SK-N-SH treated with all-trans-retinoic acid at 6 μM for 48 hours (cell line): ENCODE data around the gene CCNI2.

Experiments
- ATAC-seq: fragments of 200-7000 bp; cut with Tn5 transposase; 3 replicates; pipeline ENCODE4 v1.9.1; 2020; ENCODE audit warnings: mild to moderate bottlenecking, moderate library complexity
- ARNTL ChIP-seq: fragments of 450-650 bp; formaldehyde crosslinking; IDR thresholded peaks from 2 replicates; pipeline ENCODE4 v1.5.0; 2020; ENCODE audit warnings: low read depth, mild to moderate bottlenecking, moderate library complexity, borderline replicate concordance
- CSRNP3 ChIP-seq: fragments of 250-450 bp; sonication (Bioruptor Pico); IDR thresholded peaks from 2 replicates; pipeline ENCODE4 v1.5.1; 2021; ENCODE audit warnings: mild to moderate bottlenecking, moderate library complexity
- ESRRG ChIP-seq: fragments of 250-450 bp; sonication (Bioruptor Pico); IDR thresholded peaks from 2 replicates; pipeline ENCODE4 v1.6.1; 2021; ENCODE audit warnings: mild to moderate bottlenecking
- OSR1 ChIP-seq: fragments of 250-450 bp; sonication (Bioruptor Pico); IDR thresholded peaks from 2 replicates; pipeline ENCODE4 v1.8.0; 2022; ENCODE audit warnings: moderate library complexity, mild to moderate bottlenecking, inconsistent platforms
- POU6F1 ChIP-seq: fragments of 250-450 bp; sonication (Bioruptor Pico); IDR thresholded peaks from 2 replicates; pipeline ENCODE4 v1.8.0; 2021; ENCODE audit warnings: low read depth, mild to moderate bottlenecking, moderate library complexity, borderline replicate concordance
- PPARA ChIP-seq: fragments of 250-450 bp; sonication (Bioruptor Pico); IDR thresholded peaks from 2 replicates; pipeline ENCODE4 v1.5.0; 2020; ENCODE audit warnings: mild to moderate bottlenecking, borderline replicate concordance
- RARB ChIP-seq: fragments of 250-450 bp; sonication (Bioruptor Pico); IDR thresholded peaks from 2 replicates; pipeline ENCODE4 v1.8.0; 2021; ENCODE audit warnings: mild to moderate bottlenecking, moderate library complexity
- SNAI2 ChIP-seq: fragments of 250-450 bp; sonication (Bioruptor Pico); IDR thresholded peaks from 2 replicates; pipeline ENCODE4 v1.5.0; 2020; ENCODE audit warnings: mild to moderate bottlenecking, moderate library complexity
- TCF4 ChIP-seq: fragments of 250-450 bp; sonication (Bioruptor Pico); IDR thresholded peaks from 2 replicates; pipeline ENCODE4 v1.8.0; 2021; ENCODE audit warnings: mild to moderate bottlenecking, moderate library complexity, borderline replicate concordance
- ZC3H10 ChIP-seq: fragments of 250-450 bp; sonication (Bioruptor Pico); IDR thresholded peaks from 2 replicates; pipeline ENCODE4 v1.5.1; 2021; ENCODE audit warnings: mild to moderate bottlenecking, moderate library complexity
- ZFP3 ChIP-seq: fragments of 250-450 bp; sonication (Bioruptor Pico); IDR thresholded peaks from 2 replicates; pipeline ENCODE4 v1.5.0; 2020; ENCODE audit warnings: mild to moderate bottlenecking, moderate library complexity
- ZFP30 ChIP-seq: fragments of 450-650 bp; formaldehyde crosslinking; IDR thresholded peaks from 2 replicates; pipeline ENCODE4 v1.5.0; 2022; ENCODE audit warnings: mild to moderate bottlenecking, moderate library complexity
- ZNF565 ChIP-seq: fragments of 450-650 bp; formaldehyde crosslinking; conservative IDR thresholded peaks from 2 replicates; pipeline ENCODE4 v1.5.0; 2020; ENCODE audit warnings: low read depth, mild to moderate bottlenecking, moderate library complexity
- ZNF8 ChIP-seq: fragments of 450-650 bp; formaldehyde crosslinking; IDR thresholded peaks from 2 replicates; pipeline ENCODE4 v1.5.0; 2020; ENCODE audit warnings: mild to moderate bottlenecking, moderate library complexity
- TF ChIP-seq, protein P1 (sequence below): fragments of 250-450 bp; sonication (Bioruptor Pico); IDR thresholded peaks from 2 replicates; pipeline ENCODE4 v1.5.0; 2020; ENCODE audit warnings: mild to moderate bottlenecking, moderate library complexity
- TF ChIP-seq, protein P2 (sequence below): fragments of 250-450 bp; sonication (Bioruptor Pico); IDR thresholded peaks from 2 replicates; pipeline ENCODE4 v1.8.0; 2020; ENCODE audit warnings: mild to moderate bottlenecking, moderate library complexity, borderline replicate concordance

Gene CCNI2

GRCh38 chr5:132787076-132787475 lies 39.9 kb downstream of the CCNI2 start:
- no peak for TF ChIP-seq ARNTL (CRISPR knock-in tag)
- no peak for TF ChIP-seq OSR1 (CRISPR knock-in tag)
- TF ChIP-seq PPARA (CRISPR knock-in tag) = no peak
- no peak for TF ChIP-seq TCF4 (CRISPR knock-in tag)
- TF ChIP-seq ZFP3 = no peak
- no peak for TF ChIP-seq ZC3H10 (CRISPR knock-in tag)
- TF ChIP-seq ESRRG = no peak
- TF ChIP-seq ZFP30 (CRISPR knock-in tag) = no peak
- no peak for TF ChIP-seq ZNF8 (CRISPR knock-in tag)
- no peak for TF ChIP-seq ZNF565 (CRISPR knock-in tag)
- TF ChIP-seq, protein P1, sequence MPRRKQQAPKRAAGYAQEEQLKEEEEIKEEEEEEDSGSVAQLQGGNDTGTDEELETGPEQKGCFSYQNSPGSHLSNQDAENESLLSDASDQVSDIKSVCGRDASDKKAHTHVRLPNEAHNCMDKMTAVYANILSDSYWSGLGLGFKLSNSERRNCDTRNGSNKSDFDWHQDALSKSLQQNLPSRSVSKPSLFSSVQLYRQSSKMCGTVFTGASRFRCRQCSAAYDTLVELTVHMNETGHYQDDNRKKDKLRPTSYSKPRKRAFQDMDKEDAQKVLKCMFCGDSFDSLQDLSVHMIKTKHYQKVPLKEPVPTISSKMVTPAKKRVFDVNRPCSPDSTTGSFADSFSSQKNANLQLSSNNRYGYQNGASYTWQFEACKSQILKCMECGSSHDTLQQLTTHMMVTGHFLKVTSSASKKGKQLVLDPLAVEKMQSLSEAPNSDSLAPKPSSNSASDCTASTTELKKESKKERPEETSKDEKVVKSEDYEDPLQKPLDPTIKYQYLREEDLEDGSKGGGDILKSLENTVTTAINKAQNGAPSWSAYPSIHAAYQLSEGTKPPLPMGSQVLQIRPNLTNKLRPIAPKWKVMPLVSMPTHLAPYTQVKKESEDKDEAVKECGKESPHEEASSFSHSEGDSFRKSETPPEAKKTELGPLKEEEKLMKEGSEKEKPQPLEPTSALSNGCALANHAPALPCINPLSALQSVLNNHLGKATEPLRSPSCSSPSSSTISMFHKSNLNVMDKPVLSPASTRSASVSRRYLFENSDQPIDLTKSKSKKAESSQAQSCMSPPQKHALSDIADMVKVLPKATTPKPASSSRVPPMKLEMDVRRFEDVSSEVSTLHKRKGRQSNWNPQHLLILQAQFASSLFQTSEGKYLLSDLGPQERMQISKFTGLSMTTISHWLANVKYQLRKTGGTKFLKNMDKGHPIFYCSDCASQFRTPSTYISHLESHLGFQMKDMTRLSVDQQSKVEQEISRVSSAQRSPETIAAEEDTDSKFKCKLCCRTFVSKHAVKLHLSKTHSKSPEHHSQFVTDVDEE (CRISPR knock-in tag) = no peak
- TF ChIP-seq, protein P2, sequence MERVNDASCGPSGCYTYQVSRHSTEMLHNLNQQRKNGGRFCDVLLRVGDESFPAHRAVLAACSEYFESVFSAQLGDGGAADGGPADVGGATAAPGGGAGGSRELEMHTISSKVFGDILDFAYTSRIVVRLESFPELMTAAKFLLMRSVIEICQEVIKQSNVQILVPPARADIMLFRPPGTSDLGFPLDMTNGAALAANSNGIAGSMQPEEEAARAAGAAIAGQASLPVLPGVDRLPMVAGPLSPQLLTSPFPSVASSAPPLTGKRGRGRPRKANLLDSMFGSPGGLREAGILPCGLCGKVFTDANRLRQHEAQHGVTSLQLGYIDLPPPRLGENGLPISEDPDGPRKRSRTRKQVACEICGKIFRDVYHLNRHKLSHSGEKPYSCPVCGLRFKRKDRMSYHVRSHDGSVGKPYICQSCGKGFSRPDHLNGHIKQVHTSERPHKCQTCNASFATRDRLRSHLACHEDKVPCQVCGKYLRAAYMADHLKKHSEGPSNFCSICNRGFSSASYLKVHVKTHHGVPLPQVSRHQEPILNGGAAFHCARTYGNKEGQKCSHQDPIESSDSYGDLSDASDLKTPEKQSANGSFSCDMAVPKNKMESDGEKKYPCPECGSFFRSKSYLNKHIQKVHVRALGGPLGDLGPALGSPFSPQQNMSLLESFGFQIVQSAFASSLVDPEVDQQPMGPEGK = no peak
- peak; percentile 24; the same call in 1 of the 3 replicates for ATAC-seq

GRCh38 chr5:132788508-132788907 lies 41.3 kb downstream of the CCNI2 start:
- no peak for ATAC-seq
- TF ChIP-seq ZFP30 (CRISPR knock-in tag) (no peak), ZNF8 (CRISPR knock-in tag) (no peak), CSRNP3 (CRISPR knock-in tag) (no peak), RARB (no peak)
- TF ChIP-seq, protein P1 (CRISPR knock-in tag) = no peak

DNA sequence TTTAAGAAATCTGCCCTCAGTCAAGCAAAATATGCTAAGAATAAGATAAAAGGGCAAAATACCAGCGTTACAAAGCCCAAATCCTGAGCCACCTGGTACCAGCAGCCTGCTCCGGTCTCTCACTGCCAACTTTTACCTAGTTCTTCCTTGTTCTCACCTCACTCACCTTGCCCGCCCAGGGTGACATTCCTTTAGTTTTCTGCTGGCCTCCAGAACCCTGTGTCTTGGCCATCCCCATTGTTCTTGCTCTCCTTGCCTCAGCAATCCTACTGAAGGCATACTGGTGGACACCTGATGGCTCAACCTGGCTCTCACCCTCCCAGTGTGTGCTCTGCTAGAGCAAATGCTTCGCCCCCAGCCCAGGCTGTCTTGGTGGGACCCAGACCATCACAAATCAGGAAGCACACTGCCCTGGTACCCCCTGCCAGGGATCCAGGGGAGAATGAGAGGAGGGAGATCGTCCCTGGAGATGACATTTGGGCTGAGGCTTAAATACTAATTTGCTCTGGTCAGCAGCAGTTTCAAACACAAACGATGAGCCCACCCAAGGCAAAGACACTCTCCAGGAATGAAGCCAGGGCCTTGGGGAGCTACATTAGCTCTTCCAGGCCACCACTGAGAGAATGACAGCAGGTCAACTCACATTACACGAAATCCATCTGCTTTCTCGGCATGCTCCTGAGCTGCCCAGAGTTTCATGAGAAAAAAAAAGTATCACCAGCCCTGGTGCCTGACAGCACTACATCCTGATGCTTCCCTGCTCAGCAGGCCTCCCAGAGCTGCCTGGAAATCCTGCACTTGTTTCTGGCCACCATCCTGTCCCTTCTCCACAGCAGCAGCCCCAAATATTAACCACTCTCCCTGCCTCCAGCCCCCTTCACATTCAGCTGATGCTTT lies 42.0 kb downstream of the CCNI2 start:
- ATAC-seq = no peak
- TF ChIP-seq SNAI2 (no peak), POU6F1 (CRISPR knock-in tag) (no peak), ESRRG (no peak), ZNF8 (CRISPR knock-in tag) (no peak), PPARA (CRISPR knock-in tag) (no peak), ZFP3 (no peak), ZC3H10 (CRISPR knock-in tag) (no peak), CSRNP3 (CRISPR knock-in tag) (no peak)
- TF ChIP-seq, protein P2 = no peak
